ENCODE measurements around the gene AMDHD2.

DNA sequence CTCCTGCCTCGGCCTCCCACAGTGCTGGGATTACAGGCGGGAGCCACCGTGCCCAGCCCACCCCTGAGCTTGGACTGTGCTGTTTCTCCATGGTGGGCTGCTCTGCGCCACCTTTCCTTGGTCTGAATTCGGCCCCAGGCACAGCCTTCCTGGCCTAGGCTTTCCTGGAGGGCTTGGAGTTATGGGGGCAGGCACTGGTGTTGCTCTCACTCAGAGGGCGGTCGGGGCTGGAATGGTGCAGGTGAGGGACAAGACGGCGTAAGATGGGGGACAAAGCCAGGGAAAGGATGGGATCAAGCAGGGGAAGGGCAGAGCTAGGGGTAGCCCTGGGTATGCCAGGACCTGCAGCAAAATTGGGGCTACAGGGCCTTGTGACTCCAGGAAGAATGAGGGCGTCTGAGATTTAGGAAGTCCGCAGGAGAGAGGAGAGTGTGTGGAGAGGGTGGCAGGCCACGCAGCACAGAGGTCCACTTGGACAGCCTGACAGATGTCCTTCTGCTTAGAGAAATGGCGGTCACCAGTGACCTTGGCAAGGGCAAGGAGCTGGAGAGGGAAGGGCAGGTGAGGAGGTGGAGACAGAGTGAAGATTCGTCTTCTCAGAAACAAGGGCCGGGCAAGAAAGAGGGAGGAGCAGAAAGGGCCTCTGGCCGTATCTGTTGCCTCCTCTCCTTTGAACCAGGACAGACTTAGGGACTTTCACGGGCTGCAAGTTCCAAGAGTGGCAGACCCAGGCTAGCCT lies 8.0 kb upstream of the AMDHD2 start:
- TF ChIP-seq, protein P1, sequence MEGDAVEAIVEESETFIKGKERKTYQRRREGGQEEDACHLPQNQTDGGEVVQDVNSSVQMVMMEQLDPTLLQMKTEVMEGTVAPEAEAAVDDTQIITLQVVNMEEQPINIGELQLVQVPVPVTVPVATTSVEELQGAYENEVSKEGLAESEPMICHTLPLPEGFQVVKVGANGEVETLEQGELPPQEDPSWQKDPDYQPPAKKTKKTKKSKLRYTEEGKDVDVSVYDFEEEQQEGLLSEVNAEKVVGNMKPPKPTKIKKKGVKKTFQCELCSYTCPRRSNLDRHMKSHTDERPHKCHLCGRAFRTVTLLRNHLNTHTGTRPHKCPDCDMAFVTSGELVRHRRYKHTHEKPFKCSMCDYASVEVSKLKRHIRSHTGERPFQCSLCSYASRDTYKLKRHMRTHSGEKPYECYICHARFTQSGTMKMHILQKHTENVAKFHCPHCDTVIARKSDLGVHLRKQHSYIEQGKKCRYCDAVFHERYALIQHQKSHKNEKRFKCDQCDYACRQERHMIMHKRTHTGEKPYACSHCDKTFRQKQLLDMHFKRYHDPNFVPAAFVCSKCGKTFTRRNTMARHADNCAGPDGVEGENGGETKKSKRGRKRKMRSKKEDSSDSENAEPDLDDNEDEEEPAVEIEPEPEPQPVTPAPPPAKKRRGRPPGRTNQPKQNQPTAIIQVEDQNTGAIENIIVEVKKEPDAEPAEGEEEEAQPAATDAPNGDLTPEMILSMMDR (IDR thresholded peaks at IDR 0.05), result no peak
- TF ChIP-seq EZH2 (IDR thresholded peaks at IDR 0.05) (no peak), EZH2phosphoT487 (IDR thresholded peaks at IDR 0.05) (no peak)
